Fibroblast of skin of abdomen (primary cell): ENCODE results near the gene TRAK1.

Source experiments
- DNase-seq: peaks from one replicate; pipeline ENCODE4 v3.0.0-alpha.2; 2013

TRAK1 gene

DNA sequence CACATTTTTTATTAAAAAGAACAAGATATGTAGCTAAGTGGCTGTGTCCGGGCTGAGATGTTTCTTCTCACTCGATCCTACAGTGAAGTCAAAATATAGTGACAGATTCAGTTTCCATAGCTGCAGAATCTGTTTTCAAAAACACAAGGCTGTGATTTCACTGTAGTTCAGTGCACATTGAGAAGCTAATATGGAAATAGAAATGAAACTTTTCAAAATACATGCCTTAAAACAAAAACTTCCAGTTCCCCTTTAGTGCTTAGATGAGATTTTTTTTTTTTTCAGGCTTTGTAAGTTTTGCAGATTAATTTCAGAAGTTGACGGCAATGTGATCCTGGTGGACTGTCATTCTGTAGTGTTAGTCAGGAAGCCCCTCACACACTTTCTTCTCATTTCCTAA, 23.8 kb upstream of the TRAK1 start:
- DNase-seq, result peak; percentile 57

- no peak for DNase-seq
These were observed 22.7 kb upstream of the TRAK1 start for GRCh38 chr3:42068303-42069088.

DNA sequence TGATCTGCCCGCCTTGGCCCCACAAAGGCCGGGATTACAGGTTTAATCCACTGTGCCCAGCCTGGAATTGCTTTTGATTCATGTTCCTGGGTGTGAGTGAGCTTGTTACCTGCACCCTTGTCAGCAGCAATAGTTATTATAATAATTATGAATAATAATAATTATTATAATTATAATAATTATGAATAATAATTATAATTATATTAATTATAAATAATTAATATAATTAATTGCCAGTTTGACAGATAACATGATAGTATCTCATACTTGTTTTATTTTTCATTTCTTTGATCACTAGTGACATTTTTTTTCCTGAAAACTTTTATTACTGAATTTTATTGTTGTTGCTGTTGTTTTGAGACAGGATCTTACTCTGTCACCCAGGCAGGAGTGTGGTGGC, 21.1 kb upstream of the TRAK1 start:
- DNase-seq, result no peak

- DNase-seq, result no peak
These were observed 20.6 kb upstream of the TRAK1 start for GRCh38 chr3:42070524-42070923.

DNA sequence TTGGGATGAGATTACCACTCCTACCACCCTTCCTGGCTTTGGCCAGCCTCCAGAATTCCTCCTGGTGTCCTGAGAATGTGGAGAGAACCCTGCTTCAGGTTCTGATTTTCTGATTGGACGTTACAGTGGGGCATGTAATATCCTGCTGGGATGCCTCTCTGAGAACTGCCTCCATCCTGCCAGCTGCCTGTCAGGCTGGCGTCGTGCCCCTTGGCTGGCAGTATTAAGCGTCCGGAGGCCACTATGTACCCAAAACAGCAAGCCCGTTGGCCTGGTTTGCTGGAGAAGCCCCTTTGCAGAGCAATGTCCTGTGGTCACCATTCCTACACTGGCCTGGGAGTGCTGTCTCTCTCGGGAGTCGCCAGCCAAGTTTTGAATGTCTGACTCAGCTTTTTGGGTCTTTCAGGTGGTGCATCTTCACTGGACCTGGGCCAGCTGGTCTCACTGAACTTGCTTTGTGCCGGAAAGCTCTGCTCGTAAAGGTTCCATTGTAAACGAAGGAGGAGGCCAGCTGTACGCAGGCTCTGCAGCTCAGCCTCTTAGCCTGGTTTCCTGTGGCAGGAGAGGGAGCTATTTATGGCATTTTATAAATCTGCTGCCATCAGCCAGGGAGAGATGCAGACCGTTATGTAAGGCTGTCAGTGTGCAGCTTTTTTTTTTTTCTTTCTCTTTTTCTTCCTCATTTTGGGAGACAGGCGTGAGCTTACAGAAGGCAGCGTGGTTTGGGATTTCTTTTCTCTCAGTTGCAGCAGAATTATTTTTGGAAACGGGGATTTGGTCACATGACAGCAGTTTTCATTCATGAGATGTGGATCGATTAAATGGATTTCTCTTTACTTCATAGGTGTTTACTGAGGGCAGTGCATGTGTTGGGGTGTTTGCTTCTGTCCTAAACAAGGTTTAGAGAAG, 19.0 kb upstream of the TRAK1 start:
- peak; percentile 83 for DNase-seq

DNA sequence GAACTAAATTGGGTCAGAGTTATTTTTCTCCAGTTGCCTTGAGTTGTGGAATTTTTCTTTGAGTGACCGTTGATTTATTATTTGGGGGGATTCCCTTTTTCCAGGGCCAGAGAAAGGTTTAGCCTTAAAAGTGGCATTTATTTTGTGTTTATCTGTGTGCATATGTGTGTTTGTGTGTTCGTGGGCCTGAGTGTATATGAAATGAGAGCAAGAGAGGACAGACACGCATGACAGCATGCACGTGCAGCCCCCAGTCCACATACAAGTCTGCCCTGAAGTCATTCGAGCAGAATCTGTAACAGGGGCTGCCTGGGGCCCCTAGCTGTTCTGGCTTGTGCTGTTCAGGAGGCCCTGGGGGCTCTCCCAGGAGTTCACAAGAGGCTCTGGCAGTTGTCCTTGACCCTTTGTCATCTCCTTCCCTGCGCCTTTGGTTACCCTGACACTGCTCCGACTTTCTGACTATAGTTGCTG, 18.3 kb upstream of the TRAK1 start:
- no peak for DNase-seq

GRCh38 chr3:42077785-42078184, 13.4 kb upstream of the TRAK1 start:
- no peak for DNase-seq

GRCh38 chr3:42078677-42079076, 12.5 kb upstream of the TRAK1 start:
- DNase-seq, result peak; percentile 64

- DNase-seq, result no peak
These were observed 11.3 kb upstream of the TRAK1 start for GRCh38 chr3:42079701-42080452.

- no peak for DNase-seq
These were observed 10.7 kb upstream of the TRAK1 start for GRCh38 chr3:42080453-42080872.

DNA sequence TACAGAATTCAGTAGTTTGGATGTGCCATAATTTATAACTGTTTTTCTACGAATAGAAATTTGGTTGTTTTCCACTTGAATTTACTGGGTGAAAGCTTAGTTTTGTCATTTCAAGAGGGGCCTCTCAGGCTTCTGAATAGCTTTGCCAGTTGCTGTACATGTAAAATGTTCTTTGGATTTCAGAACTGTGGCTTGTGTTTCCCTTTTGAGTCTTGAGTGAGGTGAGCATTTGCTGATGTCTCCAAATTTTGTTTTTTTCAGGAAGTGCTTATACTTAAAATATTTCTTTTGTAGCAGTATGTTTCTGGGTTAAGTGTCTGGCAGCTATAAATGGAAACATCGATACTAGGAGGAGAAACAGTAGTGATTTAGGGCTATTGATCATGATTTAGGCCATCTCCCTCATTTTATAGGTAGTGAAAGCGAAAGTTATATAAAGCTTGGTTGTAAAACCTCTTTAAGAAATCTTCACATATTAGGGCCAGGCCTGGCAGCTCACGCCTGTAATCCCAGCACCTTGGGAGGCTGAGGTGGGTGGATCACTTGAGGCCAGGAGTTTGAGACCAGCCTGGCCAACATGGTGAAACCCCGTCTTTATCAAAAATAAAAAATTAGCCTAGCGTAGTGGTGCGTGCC, 9.2 kb upstream of the TRAK1 start:
- DNase-seq, result no peak

- no peak for DNase-seq
These were observed 6.6 kb upstream of the TRAK1 start for GRCh38 chr3:42084586-42084985.

GRCh38 chr3:42085641-42086376, 5.3 kb upstream of the TRAK1 start:
- DNase-seq, result no peak

DNA sequence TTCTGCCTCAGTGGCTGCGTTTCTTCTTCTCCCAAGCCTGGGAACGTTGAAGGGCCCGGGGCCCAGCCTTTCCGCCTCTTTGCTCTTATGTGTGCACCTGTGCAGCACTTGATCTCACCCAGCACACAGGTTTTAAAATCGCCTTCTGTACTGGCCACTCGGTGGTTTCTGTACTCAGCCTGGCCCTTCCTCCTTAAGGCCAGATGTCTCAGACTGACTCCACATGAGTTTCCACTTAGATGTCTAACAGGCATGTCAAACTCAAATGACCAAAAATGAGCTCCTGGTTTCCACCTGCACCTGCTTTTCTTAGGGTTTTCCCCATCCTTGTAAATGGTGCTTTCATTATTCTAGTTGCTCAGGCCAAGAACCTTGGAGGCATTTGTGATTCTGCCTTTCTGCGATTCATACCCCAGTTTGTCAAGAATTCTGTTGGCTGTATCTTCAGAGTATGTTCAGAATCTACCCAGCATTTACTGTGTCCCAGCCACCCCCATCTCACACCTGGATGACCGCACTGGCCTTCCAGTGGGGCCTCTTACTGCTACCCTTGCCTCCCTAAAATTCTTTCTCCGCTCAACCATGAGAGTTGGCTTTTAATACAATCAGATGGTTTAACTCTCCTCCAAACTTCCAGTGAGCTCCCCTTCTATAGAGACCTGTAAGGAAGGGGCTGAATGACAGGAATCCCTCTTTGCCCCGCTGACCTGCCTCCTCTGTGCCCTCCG, 2.2 kb upstream of the TRAK1 start:
- no peak for DNase-seq

- no peak for DNase-seq
These were observed 849 bp downstream of the TRAK1 start for GRCh38 chr3:42092006-42092405.

DNA sequence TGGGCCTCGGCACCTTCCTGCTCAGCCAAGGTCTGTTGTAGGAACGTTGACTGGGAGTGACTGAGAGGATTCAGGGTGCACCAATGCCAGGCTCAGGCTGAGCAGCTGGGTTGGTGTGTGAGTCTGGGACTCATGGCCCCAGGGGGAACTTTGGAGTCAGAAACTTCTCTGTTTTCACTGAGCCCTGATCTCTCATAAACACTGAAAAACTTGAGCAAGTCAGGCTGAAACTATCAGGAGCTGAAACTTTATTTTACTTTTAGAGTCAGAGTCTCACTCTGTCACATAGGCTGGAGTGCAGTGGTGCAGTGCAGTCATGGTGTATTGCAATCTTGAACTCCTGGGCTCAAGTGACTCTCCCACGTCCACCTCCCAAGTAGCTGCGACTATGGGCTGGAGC, 3.0 kb downstream of the TRAK1 start:
- DNase-seq, result no peak

- no peak for DNase-seq
These were observed 3.7 kb downstream of the TRAK1 start for GRCh38 chr3:42094691-42095391.

DNA sequence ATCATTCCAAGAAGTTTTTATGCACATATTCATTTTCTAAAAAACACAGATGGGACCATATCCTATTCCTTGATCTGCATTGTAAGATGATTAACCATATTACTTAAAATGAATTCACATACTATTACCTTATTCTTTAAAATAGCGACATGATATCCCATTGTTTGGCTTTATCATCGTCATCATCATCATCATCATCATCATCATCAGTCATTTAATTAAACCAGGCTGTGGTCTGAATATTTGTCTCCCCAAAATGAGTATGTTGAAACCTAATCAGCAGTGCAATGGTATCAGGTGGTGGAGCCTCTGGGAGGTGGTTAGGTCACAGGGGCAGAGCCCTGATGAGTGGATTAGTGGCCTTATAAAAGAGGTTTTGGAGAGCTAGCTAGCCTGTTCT, 4.4 kb downstream of the TRAK1 start:
- no peak for DNase-seq

DNA sequence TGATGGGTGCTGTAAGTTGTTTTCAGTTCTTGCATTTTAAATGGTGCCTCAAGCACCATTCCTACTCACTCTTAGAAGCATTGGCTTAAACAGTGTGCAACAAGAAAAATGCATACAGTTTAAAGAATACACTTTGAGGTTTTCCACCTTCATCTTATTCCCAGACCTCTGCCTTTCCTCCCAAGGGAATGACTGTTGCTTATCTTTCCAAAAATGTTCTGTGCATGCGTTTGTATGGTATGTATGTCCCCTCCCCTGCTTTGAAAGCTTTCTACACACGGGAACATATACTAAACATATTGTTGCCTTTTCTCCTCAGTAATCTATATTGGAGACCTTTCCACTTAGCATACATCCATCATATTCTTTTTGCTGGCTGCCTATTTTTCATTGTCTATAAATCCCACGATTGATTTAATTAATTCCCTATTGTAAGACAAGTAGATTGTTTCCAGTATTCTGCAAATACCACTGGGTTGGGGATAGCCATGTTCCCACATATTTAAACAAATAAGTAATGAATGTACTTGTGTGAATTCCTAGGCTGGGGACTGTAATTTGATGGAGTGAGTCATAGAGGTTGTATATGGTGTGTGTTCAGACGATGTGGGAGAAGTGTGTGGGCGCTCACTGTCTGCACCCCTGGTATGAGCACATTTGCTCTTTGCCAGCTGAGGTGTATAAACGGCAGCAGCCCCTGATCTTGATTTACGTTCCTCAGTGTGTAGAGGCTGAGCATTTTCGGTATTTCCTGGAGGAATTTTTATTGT, 5.8 kb downstream of the TRAK1 start:
- peak; percentile 96 for DNase-seq

- no peak for DNase-seq
These were observed 6.4 kb downstream of the TRAK1 start for GRCh38 chr3:42097566-42097946.
